Measurements from ENCODE around the gene SLC38A1.

The SLC38A1 gene

DNA sequence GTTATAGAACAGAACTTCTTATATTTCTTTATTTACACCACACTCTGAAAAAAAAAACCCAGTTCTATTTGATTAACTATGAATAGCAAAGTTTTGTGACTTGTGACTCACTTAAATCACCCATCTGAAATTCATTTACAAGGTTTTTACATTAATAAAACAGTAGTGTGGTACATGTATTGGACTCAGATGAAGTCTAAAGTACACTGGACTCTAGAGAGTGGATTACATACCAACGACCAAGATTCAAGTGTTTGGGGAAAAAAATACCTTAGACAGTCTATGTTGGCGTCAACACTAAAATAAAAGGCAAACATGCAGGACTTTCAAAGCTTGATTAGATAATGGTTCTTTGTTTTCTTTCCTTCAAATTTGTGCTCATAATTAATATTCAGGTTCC is 85.7 kb downstream of the SLC38A1 start:
- TF ChIP-seq CREB1 (IDR thresholded peaks at IDR 0.05; ENCODE audit: low read depth) (no peak), CEBPB (IDR thresholded peaks at IDR 0.05) (no peak), TEAD4 (IDR thresholded peaks at IDR 0.05) (no peak), ZBTB7A (IDR thresholded peaks at IDR 0.05; ENCODE audit: low read depth) (no peak), FOXM1 (IDR thresholded peaks at IDR 0.05; ENCODE audit: borderline replicate concordance, low read depth) (no peak), EGR1 (IDR thresholded peaks at IDR 0.05) (no peak), RAD21 (IDR thresholded peaks at IDR 0.05; ENCODE audit: low read depth) (no peak), YY1 (IDR thresholded peaks at IDR 0.05; ENCODE audit: low read depth) (no peak)
- TF ChIP-seq, protein P1, sequence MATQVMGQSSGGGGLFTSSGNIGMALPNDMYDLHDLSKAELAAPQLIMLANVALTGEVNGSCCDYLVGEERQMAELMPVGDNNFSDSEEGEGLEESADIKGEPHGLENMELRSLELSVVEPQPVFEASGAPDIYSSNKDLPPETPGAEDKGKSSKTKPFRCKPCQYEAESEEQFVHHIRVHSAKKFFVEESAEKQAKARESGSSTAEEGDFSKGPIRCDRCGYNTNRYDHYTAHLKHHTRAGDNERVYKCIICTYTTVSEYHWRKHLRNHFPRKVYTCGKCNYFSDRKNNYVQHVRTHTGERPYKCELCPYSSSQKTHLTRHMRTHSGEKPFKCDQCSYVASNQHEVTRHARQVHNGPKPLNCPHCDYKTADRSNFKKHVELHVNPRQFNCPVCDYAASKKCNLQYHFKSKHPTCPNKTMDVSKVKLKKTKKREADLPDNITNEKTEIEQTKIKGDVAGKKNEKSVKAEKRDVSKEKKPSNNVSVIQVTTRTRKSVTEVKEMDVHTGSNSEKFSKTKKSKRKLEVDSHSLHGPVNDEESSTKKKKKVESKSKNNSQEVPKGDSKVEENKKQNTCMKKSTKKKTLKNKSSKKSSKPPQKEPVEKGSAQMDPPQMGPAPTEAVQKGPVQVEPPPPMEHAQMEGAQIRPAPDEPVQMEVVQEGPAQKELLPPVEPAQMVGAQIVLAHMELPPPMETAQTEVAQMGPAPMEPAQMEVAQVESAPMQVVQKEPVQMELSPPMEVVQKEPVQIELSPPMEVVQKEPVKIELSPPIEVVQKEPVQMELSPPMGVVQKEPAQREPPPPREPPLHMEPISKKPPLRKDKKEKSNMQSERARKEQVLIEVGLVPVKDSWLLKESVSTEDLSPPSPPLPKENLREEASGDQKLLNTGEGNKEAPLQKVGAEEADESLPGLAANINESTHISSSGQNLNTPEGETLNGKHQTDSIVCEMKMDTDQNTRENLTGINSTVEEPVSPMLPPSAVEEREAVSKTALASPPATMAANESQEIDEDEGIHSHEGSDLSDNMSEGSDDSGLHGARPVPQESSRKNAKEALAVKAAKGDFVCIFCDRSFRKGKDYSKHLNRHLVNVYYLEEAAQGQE (IDR thresholded peaks at IDR 0.05; ENCODE audit: low read depth) = no peak
- TF ChIP-seq, protein P2, sequence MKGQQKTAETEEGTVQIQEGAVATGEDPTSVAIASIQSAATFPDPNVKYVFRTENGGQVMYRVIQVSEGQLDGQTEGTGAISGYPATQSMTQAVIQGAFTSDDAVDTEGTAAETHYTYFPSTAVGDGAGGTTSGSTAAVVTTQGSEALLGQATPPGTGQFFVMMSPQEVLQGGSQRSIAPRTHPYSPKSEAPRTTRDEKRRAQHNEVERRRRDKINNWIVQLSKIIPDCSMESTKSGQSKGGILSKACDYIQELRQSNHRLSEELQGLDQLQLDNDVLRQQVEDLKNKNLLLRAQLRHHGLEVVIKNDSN (IDR thresholded peaks at IDR 0.05) = no peak

DNA sequence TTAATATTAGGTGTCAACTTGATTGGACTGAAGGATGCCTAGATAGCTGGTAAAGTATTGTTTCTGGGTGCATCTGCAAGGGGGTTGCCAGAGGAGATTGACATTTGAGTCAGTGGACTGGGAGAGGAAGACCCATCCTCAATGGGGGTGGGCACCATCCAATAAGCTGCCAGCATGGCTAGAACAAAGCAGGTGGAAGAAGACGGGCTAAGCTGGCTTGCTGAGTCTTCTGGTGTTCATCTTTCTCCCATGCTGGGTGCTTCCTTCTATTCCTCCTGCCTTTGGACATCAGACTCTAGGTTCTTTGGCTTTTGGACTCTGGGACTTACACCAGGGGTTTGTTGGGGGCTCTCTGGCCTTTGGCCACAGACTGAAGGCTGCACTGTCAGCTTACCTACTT is 87.4 kb downstream of the SLC38A1 start:
- TF ChIP-seq, protein P1 (IDR thresholded peaks at IDR 0.05; ENCODE audit: low read depth) = no peak
- no peak for TF ChIP-seq EGR1 (IDR thresholded peaks at IDR 0.05)

DNA sequence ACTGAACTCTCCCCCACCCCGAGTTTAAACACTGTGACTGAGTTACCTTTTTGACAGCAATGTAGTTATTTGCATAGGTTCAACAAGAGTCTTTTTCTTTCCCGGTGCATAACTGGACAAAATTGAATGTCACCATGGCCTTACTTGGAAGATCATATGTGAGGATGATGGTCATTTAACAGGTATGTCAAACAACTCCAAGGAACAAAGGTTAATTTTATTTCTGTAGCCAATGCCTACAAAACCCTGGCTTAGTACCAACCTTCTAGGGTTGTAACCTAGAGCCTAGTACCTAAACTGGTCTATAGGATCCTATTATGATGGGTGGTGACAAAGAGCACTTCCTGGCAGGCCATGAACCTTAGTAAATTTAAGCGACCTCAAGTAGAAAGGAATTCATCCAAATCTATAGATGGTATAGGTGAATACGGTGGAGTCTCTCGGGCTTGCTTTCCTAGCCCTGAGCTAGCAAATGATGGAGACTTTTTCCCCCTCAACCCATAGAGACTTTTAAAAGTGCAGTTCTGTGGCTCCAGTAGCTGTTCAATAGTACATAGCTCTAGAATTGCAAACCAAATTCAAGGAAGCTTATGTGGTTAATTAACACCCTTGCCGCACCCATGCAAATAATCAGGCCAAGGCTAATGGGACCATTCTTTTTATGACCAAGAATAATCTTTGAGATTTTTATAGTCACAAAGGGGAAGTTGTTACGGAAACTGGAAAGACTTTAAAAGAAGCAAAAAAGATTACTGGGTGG is 89.0 kb downstream of the SLC38A1 start:
- TF ChIP-seq, protein P1 (IDR thresholded peaks at IDR 0.05; ENCODE audit: low read depth) = no peak
- TF ChIP-seq RAD21 (IDR thresholded peaks at IDR 0.05; ENCODE audit: low read depth) (no peak), CEBPB (IDR thresholded peaks at IDR 0.05) (no peak), TEAD4 (IDR thresholded peaks at IDR 0.05) (no peak), NFIC (IDR thresholded peaks at IDR 0.05) (no peak), CREB1 (IDR thresholded peaks at IDR 0.05; ENCODE audit: low read depth) (no peak), YY1 (IDR thresholded peaks at IDR 0.05; ENCODE audit: low read depth) (no peak), TCF12 (IDR thresholded peaks at IDR 0.05; ENCODE audit: low read depth) (no peak), FOXM1 (IDR thresholded peaks at IDR 0.05; ENCODE audit: borderline replicate concordance, low read depth) (no peak), EGR1 (IDR thresholded peaks at IDR 0.05) (no peak), EP300 (IDR thresholded peaks at IDR 0.05; ENCODE audit: borderline replicate concordance) (no peak), ZBTB7A (IDR thresholded peaks at IDR 0.05; ENCODE audit: low read depth) (no peak), TAF1 (IDR thresholded peaks at IDR 0.05; ENCODE audit: low read depth) (no peak)
- TF ChIP-seq, protein P2 (IDR thresholded peaks at IDR 0.05) = no peak
- TF ChIP-seq, protein P3, sequence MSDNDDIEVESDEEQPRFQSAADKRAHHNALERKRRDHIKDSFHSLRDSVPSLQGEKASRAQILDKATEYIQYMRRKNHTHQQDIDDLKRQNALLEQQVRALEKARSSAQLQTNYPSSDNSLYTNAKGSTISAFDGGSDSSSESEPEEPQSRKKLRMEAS (IDR thresholded peaks at IDR 0.05) = no peak

DNA sequence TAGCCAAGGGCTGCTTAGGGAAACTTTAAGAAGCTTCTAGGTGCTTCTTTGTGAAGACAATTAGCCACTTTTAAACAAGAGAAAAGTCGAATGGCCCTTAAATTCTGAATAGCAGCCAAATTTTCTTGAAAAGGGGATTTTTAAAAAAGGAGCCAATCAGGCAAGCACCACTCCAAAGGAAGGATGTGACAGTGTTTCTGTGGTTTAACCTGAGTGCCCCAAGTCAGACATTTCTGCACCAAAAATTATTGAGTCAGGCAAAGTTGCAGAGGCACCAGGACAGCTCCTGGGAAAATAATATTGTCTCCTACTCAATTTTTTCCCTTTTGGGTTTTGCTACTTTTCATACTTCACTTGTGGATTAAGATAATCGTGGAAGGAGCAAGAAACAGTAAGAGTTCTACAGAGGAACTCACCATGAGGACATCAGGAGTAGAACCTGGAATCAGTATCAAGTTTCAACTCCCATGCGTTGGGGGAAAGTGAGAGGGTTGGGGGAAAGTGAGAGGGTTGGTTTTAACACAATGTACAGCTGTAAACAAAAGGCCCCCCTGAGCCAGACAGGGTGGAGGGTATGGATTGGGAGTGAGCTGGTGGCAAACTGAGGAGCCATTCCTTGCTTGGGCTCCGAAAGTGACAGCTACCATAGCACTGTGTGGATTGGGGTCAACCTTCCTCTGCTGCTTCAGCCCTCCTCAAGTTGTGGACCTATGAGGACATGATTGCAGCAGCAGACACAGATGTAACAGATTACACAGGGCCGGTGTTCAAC is 90.8 kb downstream of the SLC38A1 start:
- no peak for TF ChIP-seq TEAD4 (IDR thresholded peaks at IDR 0.05)
- TF ChIP-seq CREB1 (IDR thresholded peaks at IDR 0.05; ENCODE audit: low read depth) = no peak
- no peak for TF ChIP-seq NFIC (IDR thresholded peaks at IDR 0.05)
- no peak for TF ChIP-seq RAD21 (IDR thresholded peaks at IDR 0.05; ENCODE audit: low read depth)
- TF ChIP-seq YY1 (IDR thresholded peaks at IDR 0.05; ENCODE audit: low read depth) = no peak
- no peak for TF ChIP-seq CEBPB (IDR thresholded peaks at IDR 0.05)
- TF ChIP-seq, protein P1 (IDR thresholded peaks at IDR 0.05; ENCODE audit: low read depth) = no peak
- TF ChIP-seq EGR1 (IDR thresholded peaks at IDR 0.05) = no peak
- TF ChIP-seq TAF1 (IDR thresholded peaks at IDR 0.05; ENCODE audit: low read depth) = no peak
- TF ChIP-seq ZBTB7A (IDR thresholded peaks at IDR 0.05; ENCODE audit: low read depth) = no peak
- no peak for TF ChIP-seq TCF12 (IDR thresholded peaks at IDR 0.05; ENCODE audit: low read depth)
- TF ChIP-seq, protein P2 (IDR thresholded peaks at IDR 0.05) = no peak
- no peak for TF ChIP-seq FOXM1 (IDR thresholded peaks at IDR 0.05; ENCODE audit: borderline replicate concordance, low read depth)
- TF ChIP-seq, protein P3 (IDR thresholded peaks at IDR 0.05) = no peak
- no peak for TF ChIP-seq EP300 (IDR thresholded peaks at IDR 0.05; ENCODE audit: borderline replicate concordance)

Measured in Ishikawa (cell line).